GM12878 (cell line): Measurements from ENCODE around the gene SMG6. TPM values are rescaled to one million over a fixed set of nuclear protein-coding genes. Genes with fewer than 3 reads are reported as not detected.

Experiments
- ASH2L ChIP-seq: fragments of 300-600, 200-600 bp; sonication (generic); IDR thresholded peaks from 2 replicates; pipeline ENCODE4 v1.6.1; 2017; ENCODE audit warnings: low read depth, mild to moderate bottlenecking, borderline replicate concordance
- CBX3 ChIP-seq: fragments of 200-600 bp; sonication (generic); IDR thresholded peaks from 2 replicates; pipeline ENCODE4 v1.6.1; 2016; ENCODE audit warnings: low read depth, borderline replicate concordance
- CHD2 ChIP-seq: IDR thresholded peaks from 2 replicates; pipeline ENCODE4 v1.6.1; 2011; ENCODE audit warnings: low read depth, low read length, improper control_type of control experiment, borderline replicate concordance
- ETV6 ChIP-seq, 2 experiments: fragments of 450-650 bp in 1 of 2; IDR thresholded peaks in 1 of 2; conservative IDR thresholded peaks in 1 of 2; 2 replicates each; pipeline ENCODE4 v1.6.1; 2014; ENCODE audit warnings: antibody characterized with exemption in 1 of 2, borderline replicate concordance in 1 of 2, low read depth in 1 of 2, mild to moderate bottlenecking in 1 of 2, moderate library complexity in 1 of 2
- FOXK2 ChIP-seq: fragments of 450-650 bp; IDR thresholded peaks from 2 replicates; pipeline ENCODE4 v1.6.1; 2017; ENCODE audit warnings: mild to moderate bottlenecking, moderate library complexity
- HCFC1 ChIP-seq: fragments of 150-350 bp; IDR thresholded peaks from 2 replicates; pipeline ENCODE4 v1.6.1; 2014; ENCODE audit warnings: low read length
- NFIC ChIP-seq: IDR thresholded peaks from 2 replicates; pipeline ENCODE4 v1.6.1; 2012; ENCODE audit warnings: low read depth, mild to moderate bottlenecking, inconsistent platforms, low read length, moderate library complexity
- RCOR1 ChIP-seq: conservative IDR thresholded peaks from 2 replicates; pipeline ENCODE4 v1.6.1; 2012; ENCODE audit warnings: low read depth, low read length, improper control_type of control experiment
- SMARCA5 ChIP-seq: fragments of 450-650 bp; IDR thresholded peaks from 2 replicates; pipeline ENCODE4 v1.6.1; 2017; ENCODE audit warnings: mild to moderate bottlenecking
- WRNIP1 ChIP-seq: IDR thresholded peaks from 2 replicates; pipeline ENCODE4 v1.6.1; 2011; ENCODE audit warnings: low read depth, low read length, improper control_type of control experiment, borderline replicate concordance
- ZNF384 ChIP-seq: IDR thresholded peaks from 2 replicates; pipeline ENCODE4 v1.6.1; 2012; ENCODE audit warnings: low read depth, mild to moderate bottlenecking, low read length, improper control_type of control experiment, borderline replicate concordance
- ZSCAN29 ChIP-seq: fragments of 450-650 bp; IDR thresholded peaks from 2 replicates; pipeline ENCODE4 v1.6.1; 2017; ENCODE audit warnings: mild to moderate bottlenecking, moderate library complexity
- polyA plus RNA-seq, 11 experiments: library from polyadenylated mRNA; depleted of rRNA in 4 of 11; unstranded in 6 of 11; stranded (reverse) in 5 of 11; fragments of >200 nt; fragmentation: Nextera tagmentation in 4 of 11; fragmentation: Illumina TruSeq in 1 of 11; extraction: Ambion mirVana in 4 of 11; extraction: Trizol in 1 of 11; gene quantifications; 1 replicate in 1 of 11; 2 replicates in 10 of 11; pipeline versions ENCODE4 v1.2.1 to v1.2.3, GENCODE V29; 2011 to 2016; ENCODE audit warnings: inconsistent platforms in 2 of 11, missing spikeins in 2 of 11, low read depth in 1 of 11
- total RNA-seq, 4 experiments: library from RNA; depleted of rRNA in 3 of 4; stranded (reverse); fragments of >200 nt in 3 of 4; fragmentation: Illumina TruSeq in 1 of 4; extraction: Trizol in 1 of 4; gene quantifications; 2 replicates each; pipeline versions ENCODE4 v1.2.1 to v1.2.3, GENCODE V29; 2013 to 2021
- TF ChIP-seq, protein P1 (sequence below): fragments of 450-650 bp; IDR thresholded peaks from 2 replicates; pipeline ENCODE4 v1.6.1; 2017; ENCODE audit warnings: mild to moderate bottlenecking, moderate library complexity
- TF ChIP-seq, protein P2 (sequence below): fragments of 450-650 bp; IDR thresholded peaks from 2 replicates; pipeline ENCODE4 v1.6.1; 2017; ENCODE audit warnings: borderline replicate concordance
- TF ChIP-seq, protein P3 (sequence below): fragments of 450-650 bp; formaldehyde crosslinking; IDR thresholded peaks from 2 replicates; pipeline ENCODE4 v1.4.0; 2020; ENCODE audit warnings: mild to moderate bottlenecking, moderate library complexity
- TF ChIP-seq, protein P4 (sequence below): fragments of 450-650 bp; IDR thresholded peaks from 2 replicates; pipeline ENCODE4 v1.6.1; 2017; ENCODE audit warnings: low read depth, mild to moderate bottlenecking, moderate library complexity

SMG6 gene
- total and polyA plus RNA-seq, 10 of the 15 experiments (the other 5 are each of a cell fraction or from before 2014, with no cell fraction given) = 0.58 to 28.7 (median 15.7) TPM

DNA sequence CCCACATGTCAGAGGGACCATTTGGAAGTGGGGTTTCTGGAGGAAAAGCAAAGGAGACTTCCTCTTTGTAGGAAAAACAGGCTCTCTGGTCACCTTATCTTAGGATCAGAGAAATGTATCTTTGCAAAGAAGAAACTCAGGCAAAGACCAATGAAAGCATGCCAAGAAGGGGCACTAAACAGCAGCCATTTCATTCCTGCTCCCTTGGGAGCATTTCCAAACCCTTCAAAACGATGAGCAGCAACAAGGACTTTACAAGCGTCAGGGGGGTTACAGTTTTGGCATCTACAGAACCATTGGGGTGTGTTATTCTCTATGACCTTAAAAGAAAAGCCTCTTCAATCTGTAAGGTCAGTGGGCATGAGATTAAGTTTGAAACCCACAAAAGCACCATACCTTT lies 122.8 kb downstream of the SMG6 start (continued):
- TF ChIP-seq, protein P1, sequence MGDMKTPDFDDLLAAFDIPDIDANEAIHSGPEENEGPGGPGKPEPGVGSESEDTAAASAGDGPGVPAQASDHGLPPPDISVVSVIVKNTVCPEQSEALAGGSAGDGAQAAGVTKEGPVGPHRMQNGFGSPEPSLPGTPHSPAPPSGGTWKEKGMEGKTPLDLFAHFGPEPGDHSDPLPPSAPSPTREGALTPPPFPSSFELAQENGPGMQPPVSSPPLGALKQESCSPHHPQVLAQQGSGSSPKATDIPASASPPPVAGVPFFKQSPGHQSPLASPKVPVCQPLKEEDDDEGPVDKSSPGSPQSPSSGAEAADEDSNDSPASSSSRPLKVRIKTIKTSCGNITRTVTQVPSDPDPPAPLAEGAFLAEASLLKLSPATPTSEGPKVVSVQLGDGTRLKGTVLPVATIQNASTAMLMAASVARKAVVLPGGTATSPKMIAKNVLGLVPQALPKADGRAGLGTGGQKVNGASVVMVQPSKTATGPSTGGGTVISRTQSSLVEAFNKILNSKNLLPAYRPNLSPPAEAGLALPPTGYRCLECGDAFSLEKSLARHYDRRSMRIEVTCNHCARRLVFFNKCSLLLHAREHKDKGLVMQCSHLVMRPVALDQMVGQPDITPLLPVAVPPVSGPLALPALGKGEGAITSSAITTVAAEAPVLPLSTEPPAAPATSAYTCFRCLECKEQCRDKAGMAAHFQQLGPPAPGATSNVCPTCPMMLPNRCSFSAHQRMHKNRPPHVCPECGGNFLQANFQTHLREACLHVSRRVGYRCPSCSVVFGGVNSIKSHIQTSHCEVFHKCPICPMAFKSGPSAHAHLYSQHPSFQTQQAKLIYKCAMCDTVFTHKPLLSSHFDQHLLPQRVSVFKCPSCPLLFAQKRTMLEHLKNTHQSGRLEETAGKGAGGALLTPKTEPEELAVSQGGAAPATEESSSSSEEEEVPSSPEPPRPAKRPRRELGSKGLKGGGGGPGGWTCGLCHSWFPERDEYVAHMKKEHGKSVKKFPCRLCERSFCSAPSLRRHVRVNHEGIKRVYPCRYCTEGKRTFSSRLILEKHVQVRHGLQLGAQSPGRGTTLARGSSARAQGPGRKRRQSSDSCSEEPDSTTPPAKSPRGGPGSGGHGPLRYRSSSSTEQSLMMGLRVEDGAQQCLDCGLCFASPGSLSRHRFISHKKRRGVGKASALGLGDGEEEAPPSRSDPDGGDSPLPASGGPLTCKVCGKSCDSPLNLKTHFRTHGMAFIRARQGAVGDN = no peak
- TF ChIP-seq, protein P2, sequence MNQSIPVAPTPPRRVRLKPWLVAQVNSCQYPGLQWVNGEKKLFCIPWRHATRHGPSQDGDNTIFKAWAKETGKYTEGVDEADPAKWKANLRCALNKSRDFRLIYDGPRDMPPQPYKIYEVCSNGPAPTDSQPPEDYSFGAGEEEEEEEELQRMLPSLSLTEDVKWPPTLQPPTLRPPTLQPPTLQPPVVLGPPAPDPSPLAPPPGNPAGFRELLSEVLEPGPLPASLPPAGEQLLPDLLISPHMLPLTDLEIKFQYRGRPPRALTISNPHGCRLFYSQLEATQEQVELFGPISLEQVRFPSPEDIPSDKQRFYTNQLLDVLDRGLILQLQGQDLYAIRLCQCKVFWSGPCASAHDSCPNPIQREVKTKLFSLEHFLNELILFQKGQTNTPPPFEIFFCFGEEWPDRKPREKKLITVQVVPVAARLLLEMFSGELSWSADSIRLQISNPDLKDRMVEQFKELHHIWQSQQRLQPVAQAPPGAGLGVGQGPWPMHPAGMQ = no peak
- TF ChIP-seq SMARCA5 (no peak), RCOR1 (no peak), HCFC1 (no peak), WRNIP1 (no peak), NFIC (no peak), ASH2L (no peak), CHD2 (no peak), ETV6 (conservative IDR thresholded peaks at IDR 0.05 in 1 of 2, IDR thresholded peaks at IDR 0.05 in 1 of 2; ENCODE audit: borderline replicate concordance in 1 of 2, low read depth in 1 of 2) (no peak), ZNF384 (no peak), ZSCAN29 (no peak), FOXK2 (no peak), CBX3 (no peak)
- TF ChIP-seq, protein P3, sequence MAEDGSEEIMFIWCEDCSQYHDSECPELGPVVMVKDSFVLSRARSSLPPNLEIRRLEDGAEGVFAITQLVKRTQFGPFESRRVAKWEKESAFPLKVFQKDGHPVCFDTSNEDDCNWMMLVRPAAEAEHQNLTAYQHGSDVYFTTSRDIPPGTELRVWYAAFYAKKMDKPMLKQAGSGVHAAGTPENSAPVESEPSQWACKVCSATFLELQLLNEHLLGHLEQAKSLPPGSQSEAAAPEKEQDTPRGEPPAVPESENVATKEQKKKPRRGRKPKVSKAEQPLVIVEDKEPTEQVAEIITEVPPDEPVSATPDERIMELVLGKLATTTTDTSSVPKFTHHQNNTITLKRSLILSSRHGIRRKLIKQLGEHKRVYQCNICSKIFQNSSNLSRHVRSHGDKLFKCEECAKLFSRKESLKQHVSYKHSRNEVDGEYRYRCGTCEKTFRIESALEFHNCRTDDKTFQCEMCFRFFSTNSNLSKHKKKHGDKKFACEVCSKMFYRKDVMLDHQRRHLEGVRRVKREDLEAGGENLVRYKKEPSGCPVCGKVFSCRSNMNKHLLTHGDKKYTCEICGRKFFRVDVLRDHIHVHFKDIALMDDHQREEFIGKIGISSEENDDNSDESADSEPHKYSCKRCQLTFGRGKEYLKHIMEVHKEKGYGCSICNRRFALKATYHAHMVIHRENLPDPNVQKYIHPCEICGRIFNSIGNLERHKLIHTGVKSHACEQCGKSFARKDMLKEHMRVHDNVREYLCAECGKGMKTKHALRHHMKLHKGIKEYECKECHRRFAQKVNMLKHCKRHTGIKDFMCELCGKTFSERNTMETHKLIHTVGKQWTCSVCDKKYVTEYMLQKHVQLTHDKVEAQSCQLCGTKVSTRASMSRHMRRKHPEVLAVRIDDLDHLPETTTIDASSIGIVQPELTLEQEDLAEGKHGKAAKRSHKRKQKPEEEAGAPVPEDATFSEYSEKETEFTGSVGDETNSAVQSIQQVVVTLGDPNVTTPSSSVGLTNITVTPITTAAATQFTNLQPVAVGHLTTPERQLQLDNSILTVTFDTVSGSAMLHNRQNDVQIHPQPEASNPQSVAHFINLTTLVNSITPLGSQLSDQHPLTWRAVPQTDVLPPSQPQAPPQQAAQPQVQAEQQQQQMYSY (CRISPR knock-in tag) = no peak
- TF ChIP-seq, protein P4, sequence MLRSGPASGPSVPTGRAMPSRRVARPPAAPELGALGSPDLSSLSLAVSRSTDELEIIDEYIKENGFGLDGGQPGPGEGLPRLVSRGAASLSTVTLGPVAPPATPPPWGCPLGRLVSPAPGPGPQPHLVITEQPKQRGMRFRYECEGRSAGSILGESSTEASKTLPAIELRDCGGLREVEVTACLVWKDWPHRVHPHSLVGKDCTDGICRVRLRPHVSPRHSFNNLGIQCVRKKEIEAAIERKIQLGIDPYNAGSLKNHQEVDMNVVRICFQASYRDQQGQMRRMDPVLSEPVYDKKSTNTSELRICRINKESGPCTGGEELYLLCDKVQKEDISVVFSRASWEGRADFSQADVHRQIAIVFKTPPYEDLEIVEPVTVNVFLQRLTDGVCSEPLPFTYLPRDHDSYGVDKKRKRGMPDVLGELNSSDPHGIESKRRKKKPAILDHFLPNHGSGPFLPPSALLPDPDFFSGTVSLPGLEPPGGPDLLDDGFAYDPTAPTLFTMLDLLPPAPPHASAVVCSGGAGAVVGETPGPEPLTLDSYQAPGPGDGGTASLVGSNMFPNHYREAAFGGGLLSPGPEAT = no peak
